HEK293 (cell line): ENCODE results near the gene GDF7.

Experiments used
- PRDM1 ChIP-seq: fragments of 450-650 bp; formaldehyde crosslinking; IDR thresholded peaks from 2 replicates; pipeline ENCODE4; 2016; ENCODE audit warnings: missing biosample characterization, missing genetic modification characterization
- SP3 ChIP-seq: fragments of 450-650 bp; formaldehyde crosslinking; IDR thresholded peaks from 2 replicates; pipeline ENCODE4 v1.5.1; 2016; ENCODE audit warnings: missing biosample characterization, missing genetic modification characterization
- ZNF174 ChIP-seq: fragments of 450-650 bp; formaldehyde crosslinking; IDR thresholded peaks from 2 replicates; pipeline ENCODE4 v1.5.0; 2017; ENCODE audit warnings: missing biosample characterization, mild to moderate bottlenecking, missing genetic modification characterization
- ZNF211 ChIP-seq: fragments of 450-650 bp; formaldehyde crosslinking; IDR thresholded peaks from 2 replicates; pipeline ENCODE4 v1.5.1; 2016; ENCODE audit warnings: low read depth, missing biosample characterization, missing genetic modification characterization
- ZNF274 ChIP-seq, 2 experiments: fragments of 200-500 bp in 1 of 2; fragments of 450-650 bp in 1 of 2; sonication (Bioruptor generic) in 1 of 2; formaldehyde crosslinking in 1 of 2; IDR thresholded peaks; 2 replicates each; pipeline versions ENCODE4 v1.5.1 to v1.6.1; 2014 to 2016; ENCODE audit warnings: borderline replicate concordance in 1 of 2, inconsistent platforms in 1 of 2, low read length in 1 of 2, missing biosample characterization in 1 of 2, missing genetic modification characterization in 1 of 2
- ZNF292 ChIP-seq: fragments of 450-650 bp; formaldehyde crosslinking; IDR thresholded peaks from 2 replicates; pipeline ENCODE4 v1.5.1; 2016; ENCODE audit warnings: low read depth, missing biosample characterization, missing genetic modification characterization, borderline replicate concordance
- ZNF423 ChIP-seq: fragments of 450-650 bp; formaldehyde crosslinking; IDR thresholded peaks from 2 replicates; pipeline ENCODE4 v1.5.1; 2016; ENCODE audit warnings: missing biosample characterization, missing genetic modification characterization
- ZNF596 ChIP-seq: fragments of 450-650 bp; IDR thresholded peaks from 2 replicates; pipeline ENCODE4 v1.5.0; 2018; ENCODE audit warnings: missing biosample characterization, mild to moderate bottlenecking, missing genetic modification characterization, moderate library complexity
- TF ChIP-seq, protein P1 (sequence below): fragments of 450-650 bp; formaldehyde crosslinking; IDR thresholded peaks from 2 replicates; pipeline ENCODE4 v1.5.1; 2016; ENCODE audit warnings: missing biosample characterization, missing genetic modification characterization, low read depth
- TF ChIP-seq, protein P2 (sequence below): fragments of 450-650 bp; formaldehyde crosslinking; IDR thresholded peaks from 2 replicates; pipeline ENCODE4 v1.5.1; 2016; ENCODE audit warnings: missing biosample characterization, missing genetic modification characterization
- TF ChIP-seq, protein P3 (sequence below): fragments of 450-650 bp; formaldehyde crosslinking; IDR thresholded peaks from 2 replicates; pipeline ENCODE4 v1.5.1; 2016; ENCODE audit warnings: missing biosample characterization, missing genetic modification characterization
- TF ChIP-seq, protein P4 (sequence below): fragments of 450-650 bp; formaldehyde crosslinking; conservative IDR thresholded peaks from 2 replicates; pipeline ENCODE4 v1.5.1; 2016; ENCODE audit warnings: low read depth, missing biosample characterization, missing genetic modification characterization
- TF ChIP-seq, protein P5 (sequence below): fragments of 450-650 bp; formaldehyde crosslinking; IDR thresholded peaks from 2 replicates; pipeline ENCODE4 v1.5.1; 2016; ENCODE audit warnings: missing biosample characterization, missing genetic modification characterization
- TF ChIP-seq, protein P6 (sequence below): fragments of 450-650 bp; formaldehyde crosslinking; IDR thresholded peaks from 2 replicates; pipeline ENCODE4 v1.5.1; 2016; ENCODE audit warnings: missing biosample characterization, missing genetic modification characterization

DNA sequence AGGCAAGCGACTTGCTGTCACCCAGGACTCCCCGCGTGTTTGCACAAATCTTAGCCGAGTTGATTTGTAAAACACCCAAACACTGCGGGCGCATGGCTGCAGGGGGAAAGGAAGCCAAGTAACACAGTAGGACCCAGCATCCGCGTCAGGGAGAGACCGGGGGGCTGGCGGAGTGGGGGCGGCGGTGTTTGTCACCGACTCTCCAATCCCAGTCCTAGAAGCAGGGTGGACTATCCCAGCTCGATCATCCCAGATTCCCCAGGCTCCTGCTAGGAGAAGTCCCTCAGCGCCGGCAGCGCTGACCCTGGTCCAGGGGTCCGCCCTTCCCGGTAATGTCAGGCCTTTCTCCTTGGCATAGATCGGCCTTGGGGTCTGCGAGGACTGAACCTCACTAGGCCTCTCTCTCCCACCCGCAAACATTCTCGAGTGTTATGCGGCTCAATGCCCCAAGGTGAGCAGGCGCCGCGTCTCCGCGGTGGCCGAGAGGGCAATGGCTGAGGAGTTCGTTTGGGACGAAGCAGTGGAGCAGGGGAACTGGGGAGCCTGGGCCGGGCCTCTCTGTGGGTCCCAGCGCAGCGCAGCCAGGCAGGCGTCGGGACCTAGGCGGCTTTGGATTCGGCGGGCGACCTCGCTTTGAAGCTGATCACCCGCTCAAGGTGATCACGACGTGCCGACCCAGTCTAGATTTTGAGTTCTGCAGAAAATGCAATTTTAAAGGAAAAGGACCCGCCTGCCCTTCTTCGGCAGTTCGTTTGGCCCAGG, 1.5 kb upstream of the GDF7 start:
- TF ChIP-seq, protein P1, sequence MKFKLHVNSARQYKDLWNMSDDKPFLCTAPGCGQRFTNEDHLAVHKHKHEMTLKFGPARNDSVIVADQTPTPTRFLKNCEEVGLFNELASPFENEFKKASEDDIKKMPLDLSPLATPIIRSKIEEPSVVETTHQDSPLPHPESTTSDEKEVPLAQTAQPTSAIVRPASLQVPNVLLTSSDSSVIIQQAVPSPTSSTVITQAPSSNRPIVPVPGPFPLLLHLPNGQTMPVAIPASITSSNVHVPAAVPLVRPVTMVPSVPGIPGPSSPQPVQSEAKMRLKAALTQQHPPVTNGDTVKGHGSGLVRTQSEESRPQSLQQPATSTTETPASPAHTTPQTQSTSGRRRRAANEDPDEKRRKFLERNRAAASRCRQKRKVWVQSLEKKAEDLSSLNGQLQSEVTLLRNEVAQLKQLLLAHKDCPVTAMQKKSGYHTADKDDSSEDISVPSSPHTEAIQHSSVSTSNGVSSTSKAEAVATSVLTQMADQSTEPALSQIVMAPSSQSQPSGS (tag by site-specific recombination): no peak
- TF ChIP-seq SP3 (tag by site-specific recombination): no peak
- TF ChIP-seq, protein P2, sequence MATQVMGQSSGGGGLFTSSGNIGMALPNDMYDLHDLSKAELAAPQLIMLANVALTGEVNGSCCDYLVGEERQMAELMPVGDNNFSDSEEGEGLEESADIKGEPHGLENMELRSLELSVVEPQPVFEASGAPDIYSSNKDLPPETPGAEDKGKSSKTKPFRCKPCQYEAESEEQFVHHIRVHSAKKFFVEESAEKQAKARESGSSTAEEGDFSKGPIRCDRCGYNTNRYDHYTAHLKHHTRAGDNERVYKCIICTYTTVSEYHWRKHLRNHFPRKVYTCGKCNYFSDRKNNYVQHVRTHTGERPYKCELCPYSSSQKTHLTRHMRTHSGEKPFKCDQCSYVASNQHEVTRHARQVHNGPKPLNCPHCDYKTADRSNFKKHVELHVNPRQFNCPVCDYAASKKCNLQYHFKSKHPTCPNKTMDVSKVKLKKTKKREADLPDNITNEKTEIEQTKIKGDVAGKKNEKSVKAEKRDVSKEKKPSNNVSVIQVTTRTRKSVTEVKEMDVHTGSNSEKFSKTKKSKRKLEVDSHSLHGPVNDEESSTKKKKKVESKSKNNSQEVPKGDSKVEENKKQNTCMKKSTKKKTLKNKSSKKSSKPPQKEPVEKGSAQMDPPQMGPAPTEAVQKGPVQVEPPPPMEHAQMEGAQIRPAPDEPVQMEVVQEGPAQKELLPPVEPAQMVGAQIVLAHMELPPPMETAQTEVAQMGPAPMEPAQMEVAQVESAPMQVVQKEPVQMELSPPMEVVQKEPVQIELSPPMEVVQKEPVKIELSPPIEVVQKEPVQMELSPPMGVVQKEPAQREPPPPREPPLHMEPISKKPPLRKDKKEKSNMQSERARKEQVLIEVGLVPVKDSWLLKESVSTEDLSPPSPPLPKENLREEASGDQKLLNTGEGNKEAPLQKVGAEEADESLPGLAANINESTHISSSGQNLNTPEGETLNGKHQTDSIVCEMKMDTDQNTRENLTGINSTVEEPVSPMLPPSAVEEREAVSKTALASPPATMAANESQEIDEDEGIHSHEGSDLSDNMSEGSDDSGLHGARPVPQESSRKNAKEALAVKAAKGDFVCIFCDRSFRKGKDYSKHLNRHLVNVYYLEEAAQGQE: no peak
- TF ChIP-seq, protein P3, sequence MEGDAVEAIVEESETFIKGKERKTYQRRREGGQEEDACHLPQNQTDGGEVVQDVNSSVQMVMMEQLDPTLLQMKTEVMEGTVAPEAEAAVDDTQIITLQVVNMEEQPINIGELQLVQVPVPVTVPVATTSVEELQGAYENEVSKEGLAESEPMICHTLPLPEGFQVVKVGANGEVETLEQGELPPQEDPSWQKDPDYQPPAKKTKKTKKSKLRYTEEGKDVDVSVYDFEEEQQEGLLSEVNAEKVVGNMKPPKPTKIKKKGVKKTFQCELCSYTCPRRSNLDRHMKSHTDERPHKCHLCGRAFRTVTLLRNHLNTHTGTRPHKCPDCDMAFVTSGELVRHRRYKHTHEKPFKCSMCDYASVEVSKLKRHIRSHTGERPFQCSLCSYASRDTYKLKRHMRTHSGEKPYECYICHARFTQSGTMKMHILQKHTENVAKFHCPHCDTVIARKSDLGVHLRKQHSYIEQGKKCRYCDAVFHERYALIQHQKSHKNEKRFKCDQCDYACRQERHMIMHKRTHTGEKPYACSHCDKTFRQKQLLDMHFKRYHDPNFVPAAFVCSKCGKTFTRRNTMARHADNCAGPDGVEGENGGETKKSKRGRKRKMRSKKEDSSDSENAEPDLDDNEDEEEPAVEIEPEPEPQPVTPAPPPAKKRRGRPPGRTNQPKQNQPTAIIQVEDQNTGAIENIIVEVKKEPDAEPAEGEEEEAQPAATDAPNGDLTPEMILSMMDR: no peak
- TF ChIP-seq, protein P4, sequence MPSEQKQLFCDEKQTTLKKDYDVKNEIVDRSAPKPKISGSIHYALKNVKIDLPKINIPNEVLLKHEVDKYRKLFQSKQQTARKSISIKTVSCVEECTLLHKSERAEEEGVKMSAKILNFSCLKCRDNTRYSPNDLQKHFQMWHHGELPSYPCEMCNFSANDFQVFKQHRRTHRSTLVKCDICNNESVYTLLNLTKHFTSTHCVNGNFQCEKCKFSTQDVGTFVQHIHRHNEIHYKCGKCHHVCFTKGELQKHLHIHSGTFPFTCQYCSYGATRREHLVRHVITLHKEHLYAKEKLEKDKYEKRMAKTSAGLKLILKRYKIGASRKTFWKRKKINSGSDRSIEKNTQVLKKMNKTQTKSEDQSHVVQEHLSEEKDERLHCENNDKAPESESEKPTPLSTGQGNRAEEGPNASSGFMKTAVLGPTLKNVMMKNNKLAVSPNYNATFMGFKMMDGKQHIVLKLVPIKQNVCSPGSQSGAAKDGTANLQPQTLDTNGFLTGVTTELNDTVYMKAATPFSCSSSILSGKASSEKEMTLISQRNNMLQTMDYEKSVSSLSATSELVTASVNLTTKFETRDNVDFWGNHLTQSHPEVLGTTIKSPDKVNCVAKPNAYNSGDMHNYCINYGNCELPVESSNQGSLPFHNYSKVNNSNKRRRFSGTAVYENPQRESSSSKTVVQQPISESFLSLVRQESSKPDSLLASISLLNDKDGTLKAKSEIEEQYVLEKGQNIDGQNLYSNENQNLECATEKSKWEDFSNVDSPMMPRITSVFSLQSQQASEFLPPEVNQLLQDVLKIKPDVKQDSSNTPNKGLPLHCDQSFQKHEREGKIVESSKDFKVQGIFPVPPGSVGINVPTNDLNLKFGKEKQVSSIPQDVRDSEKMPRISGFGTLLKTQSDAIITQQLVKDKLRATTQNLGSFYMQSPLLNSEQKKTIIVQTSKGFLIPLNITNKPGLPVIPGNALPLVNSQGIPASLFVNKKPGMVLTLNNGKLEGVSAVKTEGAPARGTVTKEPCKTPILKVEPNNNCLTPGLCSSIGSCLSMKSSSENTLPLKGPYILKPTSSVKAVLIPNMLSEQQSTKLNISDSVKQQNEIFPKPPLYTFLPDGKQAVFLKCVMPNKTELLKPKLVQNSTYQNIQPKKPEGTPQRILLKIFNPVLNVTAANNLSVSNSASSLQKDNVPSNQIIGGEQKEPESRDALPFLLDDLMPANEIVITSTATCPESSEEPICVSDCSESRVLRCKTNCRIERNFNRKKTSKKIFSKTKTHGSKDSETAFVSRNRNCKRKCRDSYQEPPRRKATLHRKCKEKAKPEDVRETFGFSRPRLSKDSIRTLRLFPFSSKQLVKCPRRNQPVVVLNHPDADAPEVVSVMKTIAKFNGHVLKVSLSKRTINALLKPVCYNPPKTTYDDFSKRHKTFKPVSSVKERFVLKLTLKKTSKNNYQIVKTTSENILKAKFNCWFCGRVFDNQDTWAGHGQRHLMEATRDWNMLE (tag by site-specific recombination): no peak
- TF ChIP-seq ZNF596 (tag by site-specific recombination): no peak
- TF ChIP-seq ZNF292: no peak
- no peak for TF ChIP-seq ZNF274 (IDR thresholded peaks at IDR 0.05; ENCODE audit: low read length)
- TF ChIP-seq ZNF274 (tag by site-specific recombination; IDR thresholded peaks at IDR 0.05; ENCODE audit: borderline replicate concordance): no peak
- no peak for TF ChIP-seq ZNF174 (tag by site-specific recombination)
- no peak for TF ChIP-seq PRDM1 (tag by site-specific recombination)
- TF ChIP-seq, protein P5, sequence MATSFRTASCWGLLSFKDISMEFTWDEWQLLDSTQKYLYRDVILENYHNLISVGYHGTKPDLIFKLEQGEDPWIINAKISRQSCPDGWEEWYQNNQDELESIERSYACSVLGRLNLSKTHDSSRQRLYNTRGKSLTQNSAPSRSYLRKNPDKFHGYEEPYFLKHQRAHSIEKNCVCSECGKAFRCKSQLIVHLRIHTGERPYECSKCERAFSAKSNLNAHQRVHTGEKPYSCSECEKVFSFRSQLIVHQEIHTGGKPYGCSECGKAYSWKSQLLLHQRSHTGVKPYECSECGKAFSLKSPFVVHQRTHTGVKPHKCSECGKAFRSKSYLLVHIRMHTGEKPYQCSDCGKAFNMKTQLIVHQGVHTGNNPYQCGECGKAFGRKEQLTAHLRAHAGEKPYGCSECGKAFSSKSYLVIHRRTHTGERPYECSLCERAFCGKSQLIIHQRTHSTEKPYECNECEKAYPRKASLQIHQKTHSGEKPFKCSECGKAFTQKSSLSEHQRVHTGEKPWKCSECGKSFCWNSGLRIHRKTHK: no peak
- TF ChIP-seq, protein P6, sequence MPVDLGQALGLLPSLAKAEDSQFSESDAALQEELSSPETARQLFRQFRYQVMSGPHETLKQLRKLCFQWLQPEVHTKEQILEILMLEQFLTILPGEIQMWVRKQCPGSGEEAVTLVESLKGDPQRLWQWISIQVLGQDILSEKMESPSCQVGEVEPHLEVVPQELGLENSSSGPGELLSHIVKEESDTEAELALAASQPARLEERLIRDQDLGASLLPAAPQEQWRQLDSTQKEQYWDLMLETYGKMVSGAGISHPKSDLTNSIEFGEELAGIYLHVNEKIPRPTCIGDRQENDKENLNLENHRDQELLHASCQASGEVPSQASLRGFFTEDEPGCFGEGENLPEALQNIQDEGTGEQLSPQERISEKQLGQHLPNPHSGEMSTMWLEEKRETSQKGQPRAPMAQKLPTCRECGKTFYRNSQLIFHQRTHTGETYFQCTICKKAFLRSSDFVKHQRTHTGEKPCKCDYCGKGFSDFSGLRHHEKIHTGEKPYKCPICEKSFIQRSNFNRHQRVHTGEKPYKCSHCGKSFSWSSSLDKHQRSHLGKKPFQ (tag by site-specific recombination): no peak
- no peak for TF ChIP-seq ZNF423 (tag by site-specific recombination)
- TF ChIP-seq ZNF211 (tag by site-specific recombination): no peak
